Measurements from ENCODE around the gene TMEM208.

Gene TMEM208

GRCh38 chr16:67207249-67208091, 19.5 kb upstream of the TMEM208 start:
- H3K27ac ChIP-seq, result peak overlapping the region; percentile 70
- DNase-seq (ENCODE audit: low read depth, low spot score), result no peak

- peak overlapping the region; percentile 70 for H3K27ac ChIP-seq
- no peak for DNase-seq (ENCODE audit: low read depth, low spot score)
These were observed 18.6 kb upstream of the TMEM208 start for GRCh38 chr16:67208154-67208896.

DNA sequence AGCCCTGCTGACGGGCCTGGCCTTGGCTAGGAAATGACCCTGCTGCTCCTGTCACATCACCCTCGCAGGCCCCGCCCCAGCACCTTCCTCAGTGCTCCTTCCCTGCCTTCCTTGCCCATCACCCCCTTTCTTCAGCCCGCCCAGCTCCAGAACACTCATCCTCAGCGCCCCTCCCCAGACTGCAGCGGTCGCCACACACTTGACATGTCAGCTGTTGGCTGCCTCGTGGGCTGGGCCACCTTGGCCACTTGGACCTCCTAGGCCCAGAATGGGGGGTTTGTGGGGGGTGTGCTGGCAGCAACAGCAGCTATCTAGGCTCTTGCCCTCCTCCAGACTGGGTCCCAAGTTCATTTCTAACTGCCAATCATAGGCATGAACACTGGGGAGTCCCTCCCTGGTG, 17.4 kb upstream of the TMEM208 start:
- no peak for DNase-seq (ENCODE audit: low read depth, low spot score)
- H3K27ac ChIP-seq, result no peak overlapping the region

DNA sequence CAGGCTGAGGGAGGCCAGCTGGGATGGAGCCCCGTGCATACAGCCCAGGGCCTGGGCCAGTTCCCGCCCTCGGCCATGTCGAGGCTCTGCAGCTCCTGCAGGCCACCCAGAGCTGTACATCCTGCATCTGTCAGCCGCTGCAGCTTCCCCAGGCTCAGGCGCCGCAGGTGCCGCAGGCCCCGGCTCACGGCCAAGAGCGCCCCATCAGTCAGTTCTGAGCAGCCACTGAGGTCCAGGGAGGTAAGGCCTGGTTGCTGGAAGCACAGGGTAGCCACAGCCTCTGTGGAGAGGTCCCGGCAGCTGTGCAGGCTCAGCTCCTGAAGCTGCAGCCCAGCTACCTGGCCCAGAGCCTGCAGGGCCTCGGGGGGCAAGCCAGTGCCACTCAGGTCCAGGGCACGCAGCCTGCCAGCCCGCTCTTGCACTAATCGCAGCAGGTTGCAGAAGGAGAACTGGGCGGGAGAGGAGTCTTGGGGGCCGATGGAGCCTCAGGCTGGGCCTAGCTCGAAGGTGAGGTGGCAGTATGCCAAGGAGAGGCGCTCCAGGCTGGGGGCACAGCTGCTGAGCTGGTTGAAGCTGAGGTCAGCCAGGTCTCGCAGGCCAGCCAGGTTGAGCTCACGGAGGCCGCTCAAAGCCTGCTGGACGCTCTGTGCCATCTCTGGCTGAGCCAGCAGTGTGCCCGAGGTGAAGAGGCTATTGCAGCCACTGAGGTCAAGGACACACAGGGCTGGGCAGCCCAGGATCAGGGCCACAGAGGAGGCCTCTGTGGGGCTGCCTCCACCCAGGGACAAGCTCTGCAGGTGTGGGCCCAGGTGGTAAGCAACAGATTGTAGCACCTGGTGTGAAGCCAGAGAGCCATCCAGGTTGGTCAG, 16.6 kb upstream of the TMEM208 start:
- DNase-seq (ENCODE audit: low read depth, low spot score), result no peak
- no peak overlapping the region for H3K27ac ChIP-seq

- DNase-seq (ENCODE audit: low read depth, low spot score), result no peak
These were observed 15.3 kb upstream of the TMEM208 start for GRCh38 chr16:67211674-67212073.

GRCh38 chr16:67212766-67213165, 14.2 kb upstream of the TMEM208 start:
- peak overlapping the region; percentile 81 for H3K27ac ChIP-seq
- DNase-seq (ENCODE audit: low read depth, low spot score), result no peak

More at GRCh38 chr16:67211674-67212073, 15.3 kb upstream of the TMEM208 start:
- H3K27ac ChIP-seq, result no peak overlapping the region

GRCh38 chr16:67213197-67214019, 13.5 kb upstream of the TMEM208 start:
- DNase-seq (ENCODE audit: low read depth, low spot score), result no peak
- H3K27ac ChIP-seq, result peak overlapping the region; percentile 81

GRCh38 chr16:67215706-67216105, 11.2 kb upstream of the TMEM208 start:
- no peak for DNase-seq (ENCODE audit: low read depth, low spot score)
- H3K27ac ChIP-seq, result no peak overlapping the region

GRCh38 chr16:67216612-67217490, 10.1 kb upstream of the TMEM208 start:
- H3K27ac ChIP-seq, result no peak overlapping the region
- no peak for DNase-seq (ENCODE audit: low read depth, low spot score)

GRCh38 chr16:67223992-67224391, 2.9 kb upstream of the TMEM208 start:
- no peak overlapping the region for H3K27ac ChIP-seq
- no peak for DNase-seq (ENCODE audit: low read depth, low spot score)

DNA sequence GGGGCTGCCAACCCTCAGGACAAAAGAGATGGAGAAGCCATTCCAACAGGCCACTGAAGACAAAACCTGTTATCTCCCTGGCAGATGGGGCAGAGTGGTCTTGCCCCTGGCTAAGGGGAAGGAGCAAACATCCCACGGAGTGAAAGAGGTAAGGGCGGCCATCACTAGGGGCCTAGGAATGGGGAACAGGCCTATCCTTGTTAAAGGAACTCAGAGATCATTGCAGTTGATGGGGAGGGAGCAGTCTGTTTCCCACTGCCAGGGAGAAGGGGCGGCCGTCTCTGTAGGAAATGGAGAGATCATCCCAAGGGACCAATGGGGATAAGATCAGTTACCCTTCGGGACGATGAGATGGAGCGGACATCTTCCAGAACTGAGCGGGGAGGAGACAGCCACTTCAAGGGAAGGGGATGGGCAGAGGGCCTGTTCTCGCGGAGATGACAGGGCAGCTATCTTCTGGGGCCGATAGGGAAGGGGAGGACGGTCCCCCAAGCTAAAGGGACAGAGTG, 581 bp upstream of the TMEM208 start:
- H3K27ac ChIP-seq, result no peak overlapping the region
- no peak for DNase-seq (ENCODE audit: low read depth, low spot score)

DNA sequence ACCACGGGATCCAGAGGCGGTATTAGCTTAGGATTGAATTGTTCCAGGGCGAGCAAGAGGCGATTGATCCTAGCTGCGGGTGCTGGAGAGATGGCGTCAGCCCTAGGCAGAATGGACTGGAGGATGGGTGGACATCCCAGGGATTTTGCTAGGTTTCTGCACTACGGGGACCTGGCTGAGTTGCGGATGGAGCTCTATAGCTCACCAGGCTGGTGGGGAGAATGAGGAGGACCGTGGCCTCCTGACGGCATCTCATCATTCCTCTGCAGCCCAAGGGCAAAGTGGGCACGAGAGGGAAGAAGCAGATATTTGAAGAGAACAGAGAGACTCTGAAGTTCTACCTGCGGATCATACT, 614 bp downstream of the TMEM208 start:
- DNase-seq (ENCODE audit: low read depth, low spot score), result no peak

DNA sequence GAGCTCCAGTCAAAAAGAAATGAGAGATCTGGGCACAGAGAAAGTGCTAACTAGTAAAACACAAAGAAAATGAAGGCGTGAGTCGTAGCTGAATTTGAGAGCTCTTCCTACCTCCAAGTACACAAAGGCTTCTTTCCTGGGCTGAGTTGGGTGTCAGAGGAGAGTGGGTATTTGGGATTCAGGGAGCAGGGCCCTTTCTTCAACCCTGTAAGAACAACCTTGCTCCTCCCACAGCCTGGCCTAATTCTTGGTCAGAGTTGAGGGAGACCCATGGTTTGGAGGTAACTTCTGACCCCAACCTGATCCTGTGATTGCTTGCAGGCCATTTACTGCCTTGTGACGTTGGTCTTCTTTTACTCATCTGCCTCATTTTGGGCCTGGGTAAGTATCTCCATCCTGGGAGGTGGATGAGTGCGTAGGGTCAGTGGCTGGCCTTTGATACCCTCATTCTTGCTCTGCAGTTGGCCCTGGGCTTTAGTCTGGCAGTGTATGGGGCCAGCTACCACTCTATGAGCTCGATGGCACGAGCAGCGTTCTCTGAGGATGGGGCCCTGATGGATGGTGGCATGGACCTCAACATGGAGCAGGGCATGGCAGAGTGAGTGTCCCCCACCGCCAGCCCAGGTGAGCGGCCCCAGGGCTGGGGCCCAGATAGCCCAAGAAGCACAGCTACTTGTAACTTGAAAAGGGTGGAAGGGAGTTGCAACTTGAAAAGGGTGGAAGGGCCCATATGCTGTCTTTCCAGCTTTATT, 1.3 kb downstream of the TMEM208 start:
- H3K27ac ChIP-seq, result peak overlapping the region; percentile 63

More for the DNA sequence above, 614 bp downstream of the TMEM208 start:
- H3K27ac ChIP-seq, result peak overlapping the region; percentile 63

GRCh38 chr16:67228905-67229304, 2.0 kb downstream of the TMEM208 start:
- no peak overlapping the region for H3K27ac ChIP-seq

More for the DNA sequence above, 1.3 kb downstream of the TMEM208 start:
- DNase-seq (ENCODE audit: low read depth, low spot score), result no peak

DNA sequence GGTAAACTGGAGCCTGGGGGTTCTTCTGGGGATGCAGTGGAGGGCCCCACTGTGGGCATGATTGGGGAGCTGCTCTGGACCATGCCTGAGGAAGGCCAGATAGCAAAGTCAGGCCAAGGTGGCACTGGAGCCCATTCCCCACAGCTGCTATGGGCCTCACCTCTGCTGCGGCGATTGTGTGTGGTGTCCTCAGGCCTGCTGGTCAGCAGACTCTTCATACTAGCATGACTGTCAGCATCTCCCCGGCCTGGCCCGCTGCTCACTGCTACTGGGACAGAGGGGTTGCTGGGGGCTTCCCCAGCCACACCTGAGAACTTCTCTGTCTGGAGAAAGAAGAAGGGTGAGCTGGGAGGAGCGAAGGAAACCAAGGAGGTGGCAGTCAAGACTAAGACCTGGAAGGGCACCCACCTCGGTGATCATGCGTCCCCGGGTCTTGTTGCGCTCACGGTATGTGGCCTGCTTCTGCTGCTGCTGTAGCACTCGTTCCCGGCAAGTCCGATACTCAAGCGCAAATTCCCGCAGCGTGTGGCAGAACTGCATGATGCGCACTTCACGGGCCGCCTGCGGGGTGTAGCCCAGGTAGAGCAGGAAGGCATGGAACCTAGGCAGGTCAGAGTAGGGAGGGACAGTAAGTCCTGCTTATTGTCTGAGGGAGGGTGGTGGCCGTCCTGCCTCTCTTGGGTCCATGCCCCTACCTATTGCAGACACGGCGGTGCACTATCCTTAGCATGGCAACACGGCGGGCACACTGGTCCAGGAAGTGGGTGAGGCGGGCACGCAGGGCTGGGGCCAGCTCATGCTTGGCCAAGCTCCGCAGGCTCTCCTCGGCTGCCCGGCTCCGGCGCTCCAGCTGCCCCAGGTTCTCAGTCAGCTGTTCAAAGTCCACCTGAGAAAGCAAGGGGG, 3.2 kb downstream of the TMEM208 start:
- no peak for DNase-seq (ENCODE audit: low read depth, low spot score)

More at GRCh38 chr16:67228905-67229304, 2.0 kb downstream of the TMEM208 start:
- DNase-seq (ENCODE audit: low read depth, low spot score), result no peak

DNA sequence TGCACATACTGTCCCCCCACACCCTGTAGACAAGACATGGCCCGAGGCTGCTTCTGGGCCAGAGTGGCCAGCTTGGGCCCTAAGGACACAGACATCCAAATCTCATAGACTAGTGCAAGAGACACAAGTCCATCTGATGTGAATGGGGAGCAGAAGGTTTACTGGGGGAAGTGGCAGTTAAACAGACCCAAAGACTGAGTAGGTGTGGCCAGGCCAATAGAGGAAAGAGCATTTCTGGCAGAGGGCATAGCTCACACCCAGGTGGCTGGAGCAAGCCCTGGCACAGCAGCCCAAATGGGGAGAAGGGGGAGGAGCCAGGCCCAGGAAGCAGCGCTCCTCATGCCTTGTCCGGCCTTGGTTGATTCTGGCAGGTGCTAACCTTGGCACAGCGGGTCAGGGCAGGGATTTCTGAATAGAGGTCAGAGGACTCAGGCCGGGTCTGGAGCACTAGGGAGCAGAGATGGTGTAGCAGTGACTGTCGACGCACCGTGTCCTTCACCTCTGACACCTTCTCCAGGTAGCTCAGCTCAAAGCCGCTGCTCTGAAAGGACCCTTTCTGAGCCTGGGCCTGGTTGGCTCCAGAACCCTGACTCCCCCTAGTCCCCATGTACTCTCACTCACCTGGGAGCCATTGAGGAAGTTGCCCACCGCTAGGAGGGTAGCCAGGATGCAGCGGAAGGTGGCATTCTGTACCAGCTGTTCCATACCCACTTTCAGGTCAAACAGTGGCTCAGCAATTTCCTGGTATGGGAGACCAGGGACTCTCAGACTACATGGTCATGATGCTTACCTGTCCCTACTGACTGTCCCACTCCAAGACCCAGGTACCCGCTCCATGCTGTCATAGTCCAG, 4.1 kb downstream of the TMEM208 start:
- no peak overlapping the region for H3K27ac ChIP-seq

More for the DNA sequence above, 3.2 kb downstream of the TMEM208 start:
- H3K27ac ChIP-seq, result no peak overlapping the region

More for the DNA sequence above, 4.1 kb downstream of the TMEM208 start:
- DNase-seq (ENCODE audit: low read depth, low spot score), result no peak

All from epithelial cell of prostate (primary cell).